Osteocyte (in vitro differentiated cells): ENCODE measurements around the gene KCNMB3. TPM values are rescaled to one million over a fixed set of nuclear protein-coding genes. Genes with fewer than 3 reads are reported as not detected.
"Not testable (repeated sequence)": the region's sequence is repeated elsewhere in the genome, so short reads cannot be mapped to it uniquely, and the experiment has no call there.

Experiments used
- DNase-seq: peaks from one replicate; pipeline ENCODE4 v3.0.0; 2021; ENCODE audit warnings: mixed read lengths; ENCODE audit not compliant: unreplicated experiment; ENCODE audit errors: extremely low spot score
- H3K27ac Mint-ChIP-seq: one replicate; pipeline ENCODE4 v1.8.0; 2021; ENCODE audit warnings: mild to moderate bottlenecking, mixed read lengths; ENCODE audit not compliant: unreplicated experiment
- H3K27me3 Mint-ChIP-seq: one replicate; pipeline ENCODE4 v1.8.0; 2021; ENCODE audit warnings: mixed read lengths; ENCODE audit not compliant: unreplicated experiment
- H3K36me3 Mint-ChIP-seq: one replicate; pipeline ENCODE4 v1.8.0; 2021; ENCODE audit warnings: mixed read lengths; ENCODE audit not compliant: unreplicated experiment
- H3K4me1 Mint-ChIP-seq: one replicate; pipeline ENCODE4 v1.8.0; 2021; ENCODE audit warnings: mixed read lengths; ENCODE audit not compliant: unreplicated experiment
- H3K4me3 Mint-ChIP-seq: one replicate; pipeline ENCODE4 v1.8.0; 2021; ENCODE audit warnings: mild to moderate bottlenecking, moderate library complexity, mixed read lengths; ENCODE audit not compliant: unreplicated experiment
- H3K9me3 Mint-ChIP-seq: one replicate; pipeline ENCODE4 v1.8.0; 2021; ENCODE audit warnings: mixed read lengths; ENCODE audit not compliant: unreplicated experiment
- total RNA-seq: library from RNA; stranded (reverse); gene quantifications from 2 replicates; pipeline ENCODE4 v1.2.1, GENCODE V29; 2021
- TF ChIP-seq, protein P1 (sequence below): fragments of 200-600 bp; sonication (generic); IDR thresholded peaks from 2 replicates; pipeline ENCODE4 v1.5.0; 2021; ENCODE audit warnings: antibody characterized with exemption, mild to moderate bottlenecking, moderate library complexity

Gene KCNMB3
- total RNA-seq, 1 donor from 2014 or later = 2.6 TPM

DNA sequence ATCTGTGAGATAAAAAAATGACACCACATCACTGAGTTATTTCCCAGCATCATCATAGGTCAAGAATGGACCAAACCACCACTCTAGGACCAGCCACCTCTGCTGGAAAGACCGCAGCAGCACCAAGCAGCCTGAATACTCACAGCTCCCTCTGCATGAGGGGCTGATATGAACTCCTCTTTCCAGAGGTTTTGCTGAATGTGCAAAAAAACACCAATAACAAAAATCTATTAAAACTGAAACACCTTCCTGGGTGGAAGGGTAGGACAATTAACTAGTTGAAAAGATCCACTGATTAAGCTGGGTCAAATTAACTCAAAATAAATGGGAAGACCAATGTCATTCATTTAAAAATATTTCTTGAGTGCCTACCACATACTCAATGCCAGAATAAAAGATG lies 28.9 kb upstream of the KCNMB3 start:
- Mint-ChIP-seq H3K36me3 (no peaks in the 10 kb centered on the region), H3K4me1 (peaks cover 1% of the 10 kb centered on the region), H3K4me3 (no peak overlapping the region), H3K9me3 (no peaks in the 10 kb centered on the region), H3K27me3 (peaks cover 35% of the 10 kb centered on the region), H3K27ac (no peak overlapping the region)
- TF ChIP-seq, protein P1, sequence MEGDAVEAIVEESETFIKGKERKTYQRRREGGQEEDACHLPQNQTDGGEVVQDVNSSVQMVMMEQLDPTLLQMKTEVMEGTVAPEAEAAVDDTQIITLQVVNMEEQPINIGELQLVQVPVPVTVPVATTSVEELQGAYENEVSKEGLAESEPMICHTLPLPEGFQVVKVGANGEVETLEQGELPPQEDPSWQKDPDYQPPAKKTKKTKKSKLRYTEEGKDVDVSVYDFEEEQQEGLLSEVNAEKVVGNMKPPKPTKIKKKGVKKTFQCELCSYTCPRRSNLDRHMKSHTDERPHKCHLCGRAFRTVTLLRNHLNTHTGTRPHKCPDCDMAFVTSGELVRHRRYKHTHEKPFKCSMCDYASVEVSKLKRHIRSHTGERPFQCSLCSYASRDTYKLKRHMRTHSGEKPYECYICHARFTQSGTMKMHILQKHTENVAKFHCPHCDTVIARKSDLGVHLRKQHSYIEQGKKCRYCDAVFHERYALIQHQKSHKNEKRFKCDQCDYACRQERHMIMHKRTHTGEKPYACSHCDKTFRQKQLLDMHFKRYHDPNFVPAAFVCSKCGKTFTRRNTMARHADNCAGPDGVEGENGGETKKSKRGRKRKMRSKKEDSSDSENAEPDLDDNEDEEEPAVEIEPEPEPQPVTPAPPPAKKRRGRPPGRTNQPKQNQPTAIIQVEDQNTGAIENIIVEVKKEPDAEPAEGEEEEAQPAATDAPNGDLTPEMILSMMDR = no peak
- no peak for DNase-seq

DNA sequence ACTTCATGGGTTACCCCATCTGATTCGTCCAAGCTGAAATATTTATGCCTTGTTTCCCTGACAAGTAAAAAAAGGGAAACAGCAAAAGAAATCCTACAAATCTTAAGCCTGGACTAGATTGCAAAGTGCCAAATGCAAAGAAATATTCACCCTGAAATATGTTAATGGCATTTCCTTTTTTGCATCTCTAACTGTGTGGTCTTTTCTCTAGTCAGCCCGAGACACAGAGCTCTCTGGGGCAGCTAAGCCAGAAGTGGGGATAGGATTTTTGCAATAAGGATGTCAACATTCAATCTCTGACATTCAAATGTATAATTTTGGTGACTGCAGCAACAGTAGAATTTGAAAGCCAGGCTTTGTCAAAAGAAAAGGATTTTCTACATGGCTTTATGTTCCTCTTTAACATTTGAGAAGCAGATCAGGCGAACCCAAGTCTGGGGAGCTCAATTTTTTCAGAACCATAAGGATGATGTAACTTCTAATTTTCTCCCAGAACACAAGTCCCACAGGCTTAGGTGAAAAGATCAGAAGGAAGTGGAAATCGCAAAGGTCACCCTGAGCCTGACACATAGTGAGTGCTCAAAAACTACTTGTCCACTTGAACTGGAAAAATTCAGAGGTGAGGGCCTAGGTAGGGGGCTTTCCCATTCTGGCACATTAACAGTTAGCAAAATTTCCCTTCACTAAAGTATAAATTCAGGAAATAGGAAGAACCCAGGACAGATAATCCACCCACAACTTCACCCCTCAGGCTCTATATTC lies 28.2 kb upstream of the KCNMB3 start:
- Mint-ChIP-seq H3K27me3 (peaks cover 31% of the 10 kb centered on the region), H3K9me3 (no peaks in the 10 kb centered on the region), H3K4me3 (no peak overlapping the region), H3K27ac (no peak overlapping the region), H3K4me1 (peaks cover 1% of the 10 kb centered on the region), H3K36me3 (no peaks in the 10 kb centered on the region)
- TF ChIP-seq, protein P1 = no peak
- DNase-seq = no peak

DNA sequence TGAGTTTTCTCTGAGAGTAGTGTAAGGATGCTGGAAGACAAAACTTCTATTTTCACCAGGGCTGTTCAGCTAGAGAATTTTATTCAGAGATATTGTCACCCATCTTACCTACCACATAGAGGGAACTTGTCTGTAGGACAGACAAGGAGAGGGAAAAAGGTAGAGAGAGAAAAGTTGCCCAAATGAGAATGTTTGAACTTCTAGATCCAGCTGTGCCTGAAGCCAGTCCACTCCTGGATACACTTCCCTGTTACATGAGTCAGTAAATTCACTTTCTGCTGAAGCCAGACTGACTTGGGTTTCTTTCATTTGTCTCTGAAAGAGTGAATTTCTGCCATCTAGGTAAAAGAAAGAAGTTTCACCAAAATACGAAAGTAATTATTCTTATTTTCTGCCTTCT lies 27.2 kb upstream of the KCNMB3 start:
- Mint-ChIP-seq H3K9me3 (no peaks in the 10 kb centered on the region), H3K36me3 (no peaks in the 10 kb centered on the region)

DNA sequence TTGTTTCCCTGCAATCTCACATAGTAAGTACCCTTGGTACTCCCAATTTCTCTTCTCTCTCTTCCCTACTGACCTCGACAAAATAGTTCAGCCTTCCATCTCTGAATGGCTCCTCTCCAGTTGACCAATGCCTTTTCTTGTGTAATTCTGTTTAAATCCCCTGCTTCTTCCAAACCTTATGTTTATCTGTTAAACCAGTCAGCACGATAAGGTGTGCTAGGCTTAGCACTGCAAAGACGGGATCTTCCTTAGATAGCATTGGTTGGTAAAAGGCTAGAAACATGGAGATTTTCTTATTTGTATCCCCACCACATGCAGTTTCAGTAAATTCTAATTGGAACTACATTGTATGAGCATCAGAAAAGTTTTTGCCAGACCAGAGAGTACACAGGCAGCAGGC lies 25.8 kb upstream of the KCNMB3 start:
- Mint-ChIP-seq H3K27me3 (peaks cover 9% of the 10 kb centered on the region), H3K4me1 (peaks cover 1% of the 10 kb centered on the region), H3K27ac (no peak overlapping the region)

More for the DNA sequence above, 27.2 kb upstream of the KCNMB3 start:
- Mint-ChIP-seq H3K4me3 (no peak overlapping the region), H3K4me1 (peaks cover 1% of the 10 kb centered on the region), H3K27ac (no peak overlapping the region), H3K27me3 (peaks cover 21% of the 10 kb centered on the region)
- TF ChIP-seq, protein P1 = no peak
- DNase-seq = no peak

DNA sequence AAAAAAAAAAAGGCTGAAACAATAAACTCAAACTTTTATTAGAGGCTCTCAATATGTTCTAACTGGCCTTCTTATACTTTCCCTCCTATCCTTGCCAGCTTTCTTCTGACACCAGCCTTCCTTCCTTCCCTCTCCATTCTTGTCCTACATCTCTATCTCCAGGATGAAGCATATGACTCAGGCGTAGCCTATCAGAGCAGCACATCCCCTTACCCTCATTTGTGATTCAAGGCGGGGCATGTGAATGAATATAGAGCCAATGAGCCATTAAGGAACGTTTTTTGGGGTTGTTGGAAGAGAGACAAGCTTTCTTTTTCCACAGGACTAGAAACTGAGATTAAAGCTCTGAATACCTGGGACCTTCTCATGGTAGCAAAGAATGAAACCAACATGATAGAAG lies 25.1 kb upstream of the KCNMB3 start:
- DNase-seq = no peak
- Mint-ChIP-seq H3K27me3 (peaks cover 9% of the 10 kb centered on the region), H3K4me3 (no peak overlapping the region), H3K4me1 (peaks cover 1% of the 10 kb centered on the region), H3K27ac (no peak overlapping the region), H3K36me3 (no peaks in the 10 kb centered on the region), H3K9me3 (no peaks in the 10 kb centered on the region)
- TF ChIP-seq, protein P1 = no peak

More for the DNA sequence above, 25.8 kb upstream of the KCNMB3 start:
- Mint-ChIP-seq H3K4me3 (no peak overlapping the region), H3K36me3 (no peaks in the 10 kb centered on the region), H3K9me3 (no peaks in the 10 kb centered on the region)
- no peak for DNase-seq
- TF ChIP-seq, protein P1 = no peak

DNA sequence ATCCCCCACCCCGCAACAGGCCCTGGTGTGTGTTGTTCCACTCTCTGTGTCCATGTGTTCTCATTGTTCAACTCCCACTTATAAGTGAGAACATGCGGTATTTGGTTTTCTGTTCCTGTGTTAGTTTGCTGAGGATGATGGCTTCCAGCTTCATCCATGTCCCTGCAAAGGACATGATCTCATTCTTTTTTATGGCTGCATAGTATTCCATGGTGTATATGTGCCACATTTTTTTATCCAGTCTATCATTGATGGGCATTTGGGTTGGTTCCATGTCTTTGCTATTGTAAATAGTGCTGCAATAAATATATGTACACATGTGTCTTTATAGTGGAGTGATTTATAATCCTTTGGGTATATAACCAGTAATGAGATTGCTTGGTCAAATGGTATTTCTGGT lies 23.5 kb upstream of the KCNMB3 start:
- not testable (repeated sequence) for H3K27ac Mint-ChIP-seq, DNase-seq

More for the DNA sequence above, 23.5 kb upstream of the KCNMB3 start:
- H3K4me1 Mint-ChIP-seq, H3K9me3 Mint-ChIP-seq, H3K4me3 Mint-ChIP-seq, H3K36me3 Mint-ChIP-seq, H3K27me3 Mint-ChIP-seq: not testable (repeated sequence)
